Type B pancreatic cell (in vitro differentiated cells): ENCODE data around the gene ACAA1. TPM values are rescaled to one million over a fixed set of nuclear protein-coding genes. Genes with fewer than 3 reads are reported as not detected.

Experiments
- DNase-seq: peaks from one replicate; pipeline ENCODE4 v3.0.0; 2021; ENCODE audit warnings: mixed read lengths; ENCODE audit not compliant: unreplicated experiment; ENCODE audit errors: extremely low spot score
- H3K27ac Mint-ChIP-seq: 2 replicates; pipeline ENCODE4 v1.8.0; 2021; ENCODE audit warnings: mild to moderate bottlenecking, mixed read lengths
- H3K27me3 Mint-ChIP-seq: 2 replicates; pipeline ENCODE4 v1.8.0; 2021; ENCODE audit warnings: mixed read lengths
- H3K36me3 Mint-ChIP-seq: 2 replicates; pipeline ENCODE4 v1.8.0; 2021; ENCODE audit warnings: mixed read lengths
- H3K4me1 Mint-ChIP-seq: one replicate; pipeline ENCODE4 v1.8.0; 2021; ENCODE audit warnings: mixed read lengths; ENCODE audit not compliant: unreplicated experiment
- H3K4me3 Mint-ChIP-seq: 2 replicates; pipeline ENCODE4 v1.8.0; 2021; ENCODE audit warnings: mild to moderate bottlenecking, mixed read lengths
- H3K9me3 Mint-ChIP-seq: 2 replicates; pipeline ENCODE4 v1.8.0; 2021; ENCODE audit warnings: mixed read lengths
- total RNA-seq: library from RNA; stranded (reverse); gene quantifications from 2 replicates; pipeline ENCODE4 v1.2.1, GENCODE V29; 2021; ENCODE audit warnings: low replicate concordance
- TF ChIP-seq, protein P1 (sequence below): fragments of 200-600 bp; sonication (generic); conservative IDR thresholded peaks from 2 replicates; pipeline ENCODE4 v1.5.0; 2021; ENCODE audit warnings: antibody characterized with exemption, mild to moderate bottlenecking

The ACAA1 gene
- total RNA-seq, 1 donor from 2014 or later, result 81.2 TPM

DNA sequence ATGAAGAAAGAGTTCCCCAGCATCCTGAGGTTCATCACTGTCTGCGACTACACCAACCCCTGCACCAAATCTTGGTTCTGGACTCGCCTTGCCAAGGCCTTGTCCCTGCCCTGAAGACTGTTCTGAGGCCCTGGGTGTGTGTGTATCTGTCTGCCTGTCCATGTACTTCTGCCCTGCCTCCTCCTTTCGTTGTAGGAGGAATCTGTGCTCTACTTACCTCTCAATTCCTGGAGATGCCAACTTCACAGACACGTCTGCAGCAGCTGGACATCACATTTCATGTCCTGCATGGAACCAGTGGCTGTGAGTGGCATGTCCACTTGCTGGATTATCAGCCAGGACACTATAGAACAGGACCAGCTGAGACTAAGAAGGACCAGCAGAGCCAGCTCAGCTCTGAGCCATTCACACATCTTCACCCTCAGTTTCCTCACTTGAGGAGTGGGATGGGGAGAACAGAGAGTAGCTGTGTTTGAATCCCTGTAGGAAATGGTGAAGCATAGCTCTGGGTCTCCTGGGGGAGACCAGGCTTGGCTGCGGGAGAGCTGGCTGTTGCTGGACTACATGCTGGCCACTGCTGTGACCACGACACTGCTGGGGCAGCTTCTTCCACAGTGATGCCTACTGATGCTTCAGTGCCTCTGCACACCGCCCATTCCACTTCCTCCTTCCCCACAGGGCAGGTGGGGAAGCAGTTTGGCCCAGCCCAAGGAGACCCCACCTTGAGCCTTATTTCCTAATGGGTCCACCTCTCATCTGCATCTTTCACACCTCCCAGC is 4.4 kb upstream of the ACAA1 start:
- TF ChIP-seq, protein P1, sequence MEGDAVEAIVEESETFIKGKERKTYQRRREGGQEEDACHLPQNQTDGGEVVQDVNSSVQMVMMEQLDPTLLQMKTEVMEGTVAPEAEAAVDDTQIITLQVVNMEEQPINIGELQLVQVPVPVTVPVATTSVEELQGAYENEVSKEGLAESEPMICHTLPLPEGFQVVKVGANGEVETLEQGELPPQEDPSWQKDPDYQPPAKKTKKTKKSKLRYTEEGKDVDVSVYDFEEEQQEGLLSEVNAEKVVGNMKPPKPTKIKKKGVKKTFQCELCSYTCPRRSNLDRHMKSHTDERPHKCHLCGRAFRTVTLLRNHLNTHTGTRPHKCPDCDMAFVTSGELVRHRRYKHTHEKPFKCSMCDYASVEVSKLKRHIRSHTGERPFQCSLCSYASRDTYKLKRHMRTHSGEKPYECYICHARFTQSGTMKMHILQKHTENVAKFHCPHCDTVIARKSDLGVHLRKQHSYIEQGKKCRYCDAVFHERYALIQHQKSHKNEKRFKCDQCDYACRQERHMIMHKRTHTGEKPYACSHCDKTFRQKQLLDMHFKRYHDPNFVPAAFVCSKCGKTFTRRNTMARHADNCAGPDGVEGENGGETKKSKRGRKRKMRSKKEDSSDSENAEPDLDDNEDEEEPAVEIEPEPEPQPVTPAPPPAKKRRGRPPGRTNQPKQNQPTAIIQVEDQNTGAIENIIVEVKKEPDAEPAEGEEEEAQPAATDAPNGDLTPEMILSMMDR, result no peak
- peak; percentile 64 for DNase-seq
- peaks cover 3% of the 10 kb centered on the region for H3K9me3 Mint-ChIP-seq
- H3K27ac Mint-ChIP-seq, result no peak overlapping the region
- H3K36me3 Mint-ChIP-seq, result peaks cover 8% of the 10 kb centered on the region
- H3K4me3 Mint-ChIP-seq, result peak overlapping the region; percentile 92
- H3K27me3 Mint-ChIP-seq, result no peaks in the 10 kb centered on the region
- H3K4me1 Mint-ChIP-seq, result peaks cover 13% of the 10 kb centered on the region

DNA sequence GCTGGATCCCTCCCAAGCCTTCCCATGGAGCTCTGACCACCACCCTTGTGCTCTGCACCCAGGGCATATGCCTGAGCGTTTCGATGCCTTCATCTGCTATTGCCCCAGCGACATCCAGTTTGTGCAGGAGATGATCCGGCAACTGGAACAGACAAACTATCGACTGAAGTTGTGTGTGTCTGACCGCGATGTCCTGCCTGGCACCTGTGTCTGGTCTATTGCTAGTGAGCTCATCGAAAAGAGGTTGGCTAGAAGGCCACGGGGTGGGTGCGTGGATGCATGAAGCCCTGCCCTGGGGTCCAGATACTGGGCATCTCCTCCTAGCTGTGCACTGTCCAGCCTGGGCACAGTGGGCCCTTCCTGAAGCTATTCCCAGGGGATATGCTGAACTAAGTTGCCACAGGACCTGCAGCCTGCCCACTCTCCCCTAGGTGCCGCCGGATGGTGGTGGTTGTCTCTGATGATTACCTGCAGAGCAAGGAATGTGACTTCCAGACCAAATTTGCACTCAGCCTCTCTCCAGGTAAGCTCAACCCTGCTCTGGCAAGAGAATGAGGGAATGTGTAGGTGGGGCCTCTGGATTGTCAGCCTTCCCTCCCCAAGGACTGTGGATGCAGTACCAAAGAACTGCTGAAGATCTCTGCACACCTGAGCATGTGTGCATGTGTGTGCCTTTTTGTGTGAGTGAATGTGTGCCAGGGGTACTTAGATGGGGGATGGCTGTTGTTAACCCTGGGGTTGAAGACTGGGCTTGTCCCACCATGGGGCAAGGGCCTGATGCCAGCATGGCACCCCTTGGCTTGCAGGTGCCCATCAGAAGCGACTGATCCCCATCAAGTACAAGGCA is 3.6 kb upstream of the ACAA1 start:
- TF ChIP-seq, protein P1, result no peak
- Mint-ChIP-seq H3K27ac (no peak overlapping the region), H3K4me1 (peaks cover 21% of the 10 kb centered on the region), H3K9me3 (no peaks in the 10 kb centered on the region), H3K36me3 (peaks cover 8% of the 10 kb centered on the region), H3K4me3 (peak overlapping the region; percentile 92), H3K27me3 (no peaks in the 10 kb centered on the region)
- DNase-seq, result peak; percentile 58

DNA sequence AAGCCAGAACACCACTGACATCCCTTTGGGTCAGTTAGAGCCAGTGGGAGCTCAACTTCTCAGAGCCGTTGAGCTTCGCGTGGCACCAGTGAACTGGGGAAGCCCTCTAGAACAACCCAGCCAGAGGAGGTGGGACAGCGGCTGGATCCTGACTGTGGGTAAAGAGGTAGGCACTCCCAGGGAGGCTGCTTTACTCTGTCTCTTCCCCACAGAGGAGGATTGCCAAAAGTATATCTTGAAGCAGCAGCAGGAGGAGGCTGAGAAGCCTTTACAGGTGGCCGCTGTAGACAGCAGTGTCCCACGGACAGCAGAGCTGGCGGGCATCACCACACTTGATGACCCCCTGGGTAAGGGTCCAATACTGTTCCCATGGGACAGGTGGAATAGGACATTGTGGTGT is 2.7 kb upstream of the ACAA1 start:
- Mint-ChIP-seq H3K4me3 (peak overlapping the region; percentile 92), H3K27ac (peak overlapping the region; percentile 95), H3K4me1 (peaks cover 28% of the 10 kb centered on the region), H3K36me3 (peaks cover 8% of the 10 kb centered on the region), H3K9me3 (no peaks in the 10 kb centered on the region), H3K27me3 (no peaks in the 10 kb centered on the region)
- TF ChIP-seq, protein P1, result no peak
- peak; percentile 55 for DNase-seq

DNA sequence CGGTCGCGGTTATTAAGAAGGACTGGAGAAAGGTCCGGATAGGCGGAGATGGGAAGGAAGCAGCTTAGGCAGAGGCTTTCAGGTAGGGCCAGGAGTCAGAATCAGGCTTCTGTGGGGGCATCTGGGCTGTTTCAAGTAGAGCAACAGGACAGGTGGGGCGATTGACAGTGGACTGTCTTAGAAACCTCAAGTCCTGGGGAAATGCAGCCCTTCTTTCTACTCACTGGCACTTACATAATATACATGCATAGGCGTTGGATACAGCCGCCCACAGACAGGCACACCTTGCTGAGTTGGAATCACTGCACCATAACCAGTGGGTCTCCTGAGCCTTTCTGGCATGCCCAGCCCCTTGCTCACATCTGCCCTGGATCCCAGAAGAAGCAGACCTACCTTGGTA is 2.3 kb upstream of the ACAA1 start:
- peak; percentile 52 for DNase-seq
- no peaks in the 10 kb centered on the region for H3K9me3 Mint-ChIP-seq
- H3K4me1 Mint-ChIP-seq, result peaks cover 32% of the 10 kb centered on the region
- H3K27ac Mint-ChIP-seq, result peak overlapping the region; percentile 95
- H3K27me3 Mint-ChIP-seq, result no peaks in the 10 kb centered on the region
- H3K36me3 Mint-ChIP-seq, result peaks cover 11% of the 10 kb centered on the region
- TF ChIP-seq, protein P1, result no peak
- peak overlapping the region; percentile 92 for H3K4me3 Mint-ChIP-seq

DNA sequence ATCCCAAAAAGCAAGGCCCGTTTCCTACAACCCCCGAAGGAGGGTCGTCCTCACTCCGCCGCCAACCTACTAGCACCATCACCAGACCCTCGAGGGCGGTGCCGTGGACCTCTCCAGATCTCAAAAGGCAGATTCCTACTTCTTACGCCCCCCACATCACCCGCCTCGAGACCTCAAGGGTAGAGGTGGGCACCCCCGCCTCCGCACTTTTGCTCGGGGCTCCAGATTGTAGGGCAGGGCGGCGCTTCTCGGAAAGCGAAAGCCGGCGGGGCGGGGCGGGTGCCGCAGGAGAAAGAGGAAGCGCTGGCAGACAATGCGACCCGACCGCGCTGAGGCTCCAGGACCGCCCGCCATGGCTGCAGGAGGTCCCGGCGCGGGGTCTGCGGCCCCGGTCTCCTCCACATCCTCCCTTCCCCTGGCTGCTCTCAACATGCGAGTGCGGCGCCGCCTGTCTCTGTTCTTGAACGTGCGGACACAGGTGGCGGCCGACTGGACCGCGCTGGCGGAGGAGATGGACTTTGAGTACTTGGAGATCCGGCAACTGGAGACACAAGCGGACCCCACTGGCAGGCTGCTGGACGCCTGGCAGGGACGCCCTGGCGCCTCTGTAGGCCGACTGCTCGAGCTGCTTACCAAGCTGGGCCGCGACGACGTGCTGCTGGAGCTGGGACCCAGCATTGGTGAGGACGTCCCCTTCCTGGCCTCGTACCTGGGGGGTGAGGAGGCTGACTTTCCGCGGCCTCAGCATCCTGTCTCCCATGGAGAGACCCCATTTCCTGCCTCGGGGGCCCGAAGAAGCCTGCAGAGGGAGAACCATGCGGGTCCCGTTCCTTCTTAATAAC is 1.6 kb upstream of the ACAA1 start, which contains the start of gene MYD88:
MYD88 (plus strand) TSS at position 313 of the 842 bp plus-strand sequence; CDS start at position 353, 40 bp downstream.
- Mint-ChIP-seq H3K9me3 (no peaks in the 10 kb centered on the region), H3K27ac (peak within 1 kb of the TSS; percentile 95), H3K36me3 (peaks cover 12% of the 10 kb centered on the region), H3K4me3 (peak within 1 kb of the TSS; percentile 92), H3K4me1 (peaks cover 35% of the 10 kb centered on the region), H3K27me3 (no peaks in the 10 kb centered on the region)
- peak; percentile 80 for DNase-seq
- TF ChIP-seq, protein P1, result peak; percentile 8
